ENCODE data around the gene PRR23E. TPM values are rescaled to one million over a fixed set of nuclear protein-coding genes. Genes with fewer than 3 reads are reported as not detected.

PRR23E gene
- total and polyA plus RNA-seq, 2 experiments from 2014 or later = not detected

- Mint-ChIP-seq H3K27me3 (ENCODE audit: insufficient read depth, low read depth, poor library complexity) (peaks cover 3% of the 10 kb centered on the region), H3K9me3 (peaks cover 7% of the 10 kb centered on the region; the same call in 2 of the 3 replicates), H3K4me3 (no peak overlapping the region), H3K4me1 (peaks cover 6% of the 10 kb centered on the region; the same call in 2 of the 3 replicates), H3K27ac (no peak overlapping the region), H3K36me3 (ENCODE audit: low read depth) (no peaks in the 10 kb centered on the region)
- Histone ChIP-seq H3K27me3 (ENCODE audit: insufficient read depth) (no peaks in the 10 kb centered on the region), H3K27ac (ENCODE audit: low read depth) (no peak overlapping the region), H3F3A (replicated peaks; ENCODE audit: low read depth) (no peaks in the 10 kb centered on the region), H3K79me2 (replicated peaks; ENCODE audit: insufficient read depth) (no peaks in the 10 kb centered on the region), H2AFZ (no peak overlapping the region), H4K20me1 (replicated peaks; ENCODE audit: insufficient read depth) (no peaks in the 10 kb centered on the region), H3K4me2 (no peak overlapping the region), H3K4me3 (no peak overlapping the region), H3K9me2 (ENCODE audit: insufficient read depth) (no peaks in the 10 kb centered on the region), H3K36me3 (ENCODE audit: insufficient read depth) (no peaks in the 10 kb centered on the region), H3K4me1 (ENCODE audit: insufficient read depth) (no peaks in the 10 kb centered on the region)
- no peak for TF ChIP-seq STAT1 (IDR thresholded peaks at IDR 0.05; ENCODE audit: unreplicated experiment)
- TF ChIP-seq ZNF462 (CRISPR knock-in tag; IDR thresholded peaks at IDR 0.05) = no peak
- no peak for TF ChIP-seq REST (IDR thresholded peaks at IDR 0.05; ENCODE audit: unreplicated experiment)
- no peak for TF ChIP-seq EZH2 (IDR thresholded peaks at IDR 0.05; ENCODE audit: low read depth, unreplicated experiment)
- TF ChIP-seq POLR2AphosphoS5 (IDR thresholded peaks at IDR 0.05; ENCODE audit: low read depth) = no peak
- TF ChIP-seq NANOG (IDR thresholded peaks at IDR 0.05; ENCODE audit: borderline replicate concordance) = no peak
- no peak for TF ChIP-seq ZNF331 (CRISPR knock-in tag; IDR thresholded peaks at IDR 0.05; ENCODE audit: low read depth)
- no peak for TF ChIP-seq ZNF114 (CRISPR knock-in tag; IDR thresholded peaks at IDR 0.05)
- no peak for TF ChIP-seq CTCF (conservative IDR thresholded peaks at IDR 0.05; ENCODE audit: low read depth in 2 of 2)
- TF ChIP-seq CREB1 (CRISPR knock-in tag; IDR thresholded peaks at IDR 0.05; ENCODE audit: low read depth) = no peak
- TF ChIP-seq JUNB (IDR thresholded peaks at IDR 0.05; ENCODE audit: unreplicated experiment) = no peak
- TF ChIP-seq EZH2phosphoT487 (IDR thresholded peaks at IDR 0.05; ENCODE audit: unreplicated experiment) = no peak
- TF ChIP-seq ETS1 (IDR thresholded peaks at IDR 0.05) = no peak
- ATAC-seq = peak; percentile 84
- DNase-seq (ENCODE audit: low spot score) = no peak
These were observed 4.6 kb downstream of the PRR23E start for GRCh38 chr3:127197300-127198189.

All from GM23338 (cell line).